Measurements from ENCODE around the gene PACRG.

The PACRG gene

DNA sequence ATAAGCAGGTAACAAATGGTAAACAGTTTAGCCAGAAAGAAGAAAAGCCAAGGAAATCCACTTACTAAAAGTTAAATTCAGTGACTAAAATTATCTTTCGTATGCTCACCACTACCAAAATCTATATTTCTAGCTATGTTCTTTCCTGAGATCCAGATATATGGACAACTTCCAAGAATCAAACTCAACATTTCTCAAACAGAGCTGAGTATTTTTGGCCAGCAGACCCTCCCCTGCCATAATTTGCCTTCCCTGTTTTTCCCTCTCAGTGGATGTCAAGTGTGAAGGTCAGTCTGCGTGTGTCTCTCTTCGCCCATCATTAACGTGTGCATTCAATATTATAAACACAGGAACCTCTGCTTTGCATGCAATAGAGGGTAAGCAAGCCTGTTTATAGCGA is 42.2 kb upstream of the PACRG start (continued):
- TF ChIP-seq, protein P1, sequence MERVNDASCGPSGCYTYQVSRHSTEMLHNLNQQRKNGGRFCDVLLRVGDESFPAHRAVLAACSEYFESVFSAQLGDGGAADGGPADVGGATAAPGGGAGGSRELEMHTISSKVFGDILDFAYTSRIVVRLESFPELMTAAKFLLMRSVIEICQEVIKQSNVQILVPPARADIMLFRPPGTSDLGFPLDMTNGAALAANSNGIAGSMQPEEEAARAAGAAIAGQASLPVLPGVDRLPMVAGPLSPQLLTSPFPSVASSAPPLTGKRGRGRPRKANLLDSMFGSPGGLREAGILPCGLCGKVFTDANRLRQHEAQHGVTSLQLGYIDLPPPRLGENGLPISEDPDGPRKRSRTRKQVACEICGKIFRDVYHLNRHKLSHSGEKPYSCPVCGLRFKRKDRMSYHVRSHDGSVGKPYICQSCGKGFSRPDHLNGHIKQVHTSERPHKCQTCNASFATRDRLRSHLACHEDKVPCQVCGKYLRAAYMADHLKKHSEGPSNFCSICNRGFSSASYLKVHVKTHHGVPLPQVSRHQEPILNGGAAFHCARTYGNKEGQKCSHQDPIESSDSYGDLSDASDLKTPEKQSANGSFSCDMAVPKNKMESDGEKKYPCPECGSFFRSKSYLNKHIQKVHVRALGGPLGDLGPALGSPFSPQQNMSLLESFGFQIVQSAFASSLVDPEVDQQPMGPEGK (CRISPR knock-in tag; IDR thresholded peaks at IDR 0.05; ENCODE audit: borderline replicate concordance), result no peak
- TF ChIP-seq ZFP30 (CRISPR knock-in tag; IDR thresholded peaks at IDR 0.05) (no peak), ARNTL (CRISPR knock-in tag; IDR thresholded peaks at IDR 0.05; ENCODE audit: borderline replicate concordance, low read depth) (no peak)

GRCh38 chr6:162688751-162689345 is 38.9 kb upstream of the PACRG start:
- no peak for ATAC-seq
- TF ChIP-seq ZFP30 (CRISPR knock-in tag; IDR thresholded peaks at IDR 0.05) (no peak), ZNF565 (CRISPR knock-in tag; conservative IDR thresholded peaks at IDR 0.05; ENCODE audit: low read depth) (no peak), TCF4 (CRISPR knock-in tag; IDR thresholded peaks at IDR 0.05; ENCODE audit: borderline replicate concordance) (no peak), ESRRG (CRISPR knock-in tag; IDR thresholded peaks at IDR 0.05) (no peak), OSR1 (CRISPR knock-in tag; IDR thresholded peaks at IDR 0.05) (no peak), ZC3H10 (CRISPR knock-in tag; IDR thresholded peaks at IDR 0.05) (no peak), BACH2 (CRISPR knock-in tag; IDR thresholded peaks at IDR 0.05; ENCODE audit: borderline replicate concordance) (no peak), PPARA (CRISPR knock-in tag; IDR thresholded peaks at IDR 0.05; ENCODE audit: borderline replicate concordance) (no peak), ZNF8 (CRISPR knock-in tag; IDR thresholded peaks at IDR 0.05) (no peak), ARNTL (CRISPR knock-in tag; IDR thresholded peaks at IDR 0.05; ENCODE audit: borderline replicate concordance, low read depth) (no peak)
- TF ChIP-seq, protein P2, sequence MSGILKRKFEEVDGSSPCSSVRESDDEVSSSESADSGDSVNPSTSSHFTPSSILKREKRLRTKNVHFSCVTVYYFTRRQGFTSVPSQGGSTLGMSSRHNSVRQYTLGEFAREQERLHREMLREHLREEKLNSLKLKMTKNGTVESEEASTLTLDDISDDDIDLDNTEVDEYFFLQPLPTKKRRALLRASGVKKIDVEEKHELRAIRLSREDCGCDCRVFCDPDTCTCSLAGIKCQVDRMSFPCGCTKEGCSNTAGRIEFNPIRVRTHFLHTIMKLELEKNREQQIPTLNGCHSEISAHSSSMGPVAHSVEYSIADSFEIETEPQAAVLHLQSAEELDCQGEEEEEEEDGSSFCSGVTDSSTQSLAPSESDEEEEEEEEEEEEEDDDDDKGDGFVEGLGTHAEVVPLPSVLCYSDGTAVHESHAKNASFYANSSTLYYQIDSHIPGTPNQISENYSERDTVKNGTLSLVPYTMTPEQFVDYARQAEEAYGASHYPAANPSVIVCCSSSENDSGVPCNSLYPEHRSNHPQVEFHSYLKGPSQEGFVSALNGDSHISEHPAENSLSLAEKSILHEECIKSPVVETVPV (CRISPR knock-in tag; IDR thresholded peaks at IDR 0.05), result no peak
- TF ChIP-seq, protein P3, sequence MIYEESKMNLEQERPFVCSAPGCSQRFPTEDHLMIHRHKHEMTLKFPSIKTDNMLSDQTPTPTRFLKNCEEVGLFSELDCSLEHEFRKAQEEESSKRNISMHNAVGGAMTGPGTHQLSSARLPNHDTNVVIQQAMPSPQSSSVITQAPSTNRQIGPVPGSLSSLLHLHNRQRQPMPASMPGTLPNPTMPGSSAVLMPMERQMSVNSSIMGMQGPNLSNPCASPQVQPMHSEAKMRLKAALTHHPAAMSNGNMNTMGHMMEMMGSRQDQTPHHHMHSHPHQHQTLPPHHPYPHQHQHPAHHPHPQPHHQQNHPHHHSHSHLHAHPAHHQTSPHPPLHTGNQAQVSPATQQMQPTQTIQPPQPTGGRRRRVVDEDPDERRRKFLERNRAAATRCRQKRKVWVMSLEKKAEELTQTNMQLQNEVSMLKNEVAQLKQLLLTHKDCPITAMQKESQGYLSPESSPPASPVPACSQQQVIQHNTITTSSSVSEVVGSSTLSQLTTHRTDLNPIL (CRISPR knock-in tag; IDR thresholded peaks at IDR 0.05; ENCODE audit: low read depth), result no peak

- ATAC-seq, result no peak
- no peak for TF ChIP-seq OSR1 (CRISPR knock-in tag; IDR thresholded peaks at IDR 0.05)
- TF ChIP-seq ARNTL (CRISPR knock-in tag; IDR thresholded peaks at IDR 0.05; ENCODE audit: borderline replicate concordance, low read depth), result no peak
- TF ChIP-seq, protein P1 (CRISPR knock-in tag; IDR thresholded peaks at IDR 0.05; ENCODE audit: borderline replicate concordance), result no peak
- no peak for TF ChIP-seq ZNF8 (CRISPR knock-in tag; IDR thresholded peaks at IDR 0.05)
- TF ChIP-seq, protein P4, sequence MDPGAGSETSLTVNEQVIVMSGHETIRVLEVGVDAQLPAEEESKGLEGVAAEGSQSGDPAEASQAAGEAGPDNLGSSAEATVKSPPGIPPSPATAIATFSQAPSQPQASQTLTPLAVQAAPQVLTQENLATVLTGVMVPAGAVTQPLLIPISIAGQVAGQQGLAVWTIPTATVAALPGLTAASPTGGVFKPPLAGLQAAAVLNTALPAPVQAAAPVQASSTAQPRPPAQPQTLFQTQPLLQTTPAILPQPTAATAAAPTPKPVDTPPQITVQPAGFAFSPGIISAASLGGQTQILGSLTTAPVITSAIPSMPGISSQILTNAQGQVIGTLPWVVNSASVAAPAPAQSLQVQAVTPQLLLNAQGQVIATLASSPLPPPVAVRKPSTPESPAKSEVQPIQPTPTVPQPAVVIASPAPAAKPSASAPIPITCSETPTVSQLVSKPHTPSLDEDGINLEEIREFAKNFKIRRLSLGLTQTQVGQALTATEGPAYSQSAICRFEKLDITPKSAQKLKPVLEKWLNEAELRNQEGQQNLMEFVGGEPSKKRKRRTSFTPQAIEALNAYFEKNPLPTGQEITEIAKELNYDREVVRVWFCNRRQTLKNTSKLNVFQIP (CRISPR knock-in tag; IDR thresholded peaks at IDR 0.05; ENCODE audit: borderline replicate concordance, low read depth), result no peak
- no peak for TF ChIP-seq RARB (CRISPR knock-in tag; IDR thresholded peaks at IDR 0.05)
- TF ChIP-seq BACH2 (CRISPR knock-in tag; IDR thresholded peaks at IDR 0.05; ENCODE audit: borderline replicate concordance), result no peak
- TF ChIP-seq, protein P3 (CRISPR knock-in tag; IDR thresholded peaks at IDR 0.05; ENCODE audit: low read depth), result no peak
- TF ChIP-seq PPARA (CRISPR knock-in tag; IDR thresholded peaks at IDR 0.05; ENCODE audit: borderline replicate concordance), result no peak
Observed at GRCh38 chr6:162690158-162690557, 37.6 kb upstream of the PACRG start.

GRCh38 chr6:162697872-162698403 is 29.8 kb upstream of the PACRG start:
- no peak for TF ChIP-seq GLIS3 (CRISPR knock-in tag; IDR thresholded peaks at IDR 0.05)
- no peak for TF ChIP-seq BACH2 (CRISPR knock-in tag; IDR thresholded peaks at IDR 0.05; ENCODE audit: borderline replicate concordance)
- TF ChIP-seq, protein P4 (CRISPR knock-in tag; IDR thresholded peaks at IDR 0.05; ENCODE audit: borderline replicate concordance, low read depth), result no peak
- no peak for TF ChIP-seq ZNF565 (CRISPR knock-in tag; conservative IDR thresholded peaks at IDR 0.05; ENCODE audit: low read depth)
- no peak for ATAC-seq
